ENCODE measurements around the gene ESYT2.
A peak's percentile ranks its signal among the peaks of the same experiment; 100 is the strongest.
"Not testable (repeated sequence)": the region's sequence is repeated elsewhere in the genome, so short reads cannot be mapped to it uniquely, and the experiment has no call there.

ESYT2 gene

GRCh38 chr7:158829342-158830210 lies at the start of gene ESYT2:
TSS of gene ESYT2 (minus strand) at chr7:158829509. CDS start at chr7:158829418, 91 bp downstream.
- DNase-seq = peak; percentile 99 to 100 (median 99)

- not testable (repeated sequence) for DNase-seq
Measured at GRCh38 chr7:158878151-158879079, 49.1 kb upstream of the ESYT2 start.

- no peak for DNase-seq
Measured at GRCh38 chr7:158876984-158877383, 47.7 kb upstream of the ESYT2 start.

- no peak for DNase-seq
Measured at GRCh38 chr7:158869876-158870275, 40.6 kb upstream of the ESYT2 start.

GRCh38 chr7:158868764-158869410 lies 39.6 kb upstream of the ESYT2 start:
- DNase-seq = no peak

GRCh38 chr7:158867214-158867984 lies 38.1 kb upstream of the ESYT2 start:
- no peak for DNase-seq

GRCh38 chr7:158865977-158866376 lies 36.7 kb upstream of the ESYT2 start:
- no peak for DNase-seq

GRCh38 chr7:158865462-158865922 lies 36.2 kb upstream of the ESYT2 start:
- DNase-seq = no peak

- DNase-seq = no peak
Measured at GRCh38 chr7:158864833-158865232, 35.5 kb upstream of the ESYT2 start.

- no peak for DNase-seq
Measured at GRCh38 chr7:158864507-158864820, 35.2 kb upstream of the ESYT2 start.

GRCh38 chr7:158863611-158864506 lies 34.5 kb upstream of the ESYT2 start:
- DNase-seq = peak; percentile 60 to 76 (median 74)

GRCh38 chr7:158862985-158863610 lies 33.8 kb upstream of the ESYT2 start:
- DNase-seq = peak in 2 of 3 donors; percentile 5 to 21

GRCh38 chr7:158861936-158862704 lies 32.8 kb upstream of the ESYT2 start:
- no peak for DNase-seq

- DNase-seq = no peak
Measured at GRCh38 chr7:158861004-158861787, 31.9 kb upstream of the ESYT2 start.

- no peak for DNase-seq
Measured at GRCh38 chr7:158860394-158860793, 31.1 kb upstream of the ESYT2 start.

- no peak for DNase-seq
Measured at GRCh38 chr7:158858592-158859503, 29.5 kb upstream of the ESYT2 start.

GRCh38 chr7:158856883-158857668 lies 27.8 kb upstream of the ESYT2 start:
- no peak for DNase-seq

Data from suppressor macrophage treated with lipopolysaccharide for 1 hour (primary cell).